Stimulated activated CD4-positive, alpha-beta T cell treated with anti-CD3 and anti-CD28 coated beads, TNF-alpha, amount 100 ng/mL, for 24 hours (primary cell): ENCODE results near the gene TBX21.

Experiments used
- DNase-seq, 3 experiments: peaks; one replicate each; pipeline ENCODE4 v3.0.0-alpha.2; 2020; ENCODE audit warnings: low read depth in 3 of 3

The TBX21 gene

GRCh38 chr17:47733047-47733673 is at the start of gene TBX21:
TSS of gene TBX21 (plus strand) at chr17:47733236. CDS start at chr17:47733455, 219 bp downstream.
- DNase-seq: peak; percentile 84 to 93 (median 84)

- no peak for DNase-seq
These were observed 49.0 kb upstream of the TBX21 start for GRCh38 chr17:47684025-47684424.

- no peak for DNase-seq
These were observed 48.4 kb upstream of the TBX21 start for GRCh38 chr17:47684535-47685193.

- no peak for DNase-seq
These were observed 47.3 kb upstream of the TBX21 start for GRCh38 chr17:47685556-47686275.

- DNase-seq: no peak
These were observed 46.8 kb upstream of the TBX21 start for GRCh38 chr17:47686276-47686635.

GRCh38 chr17:47686664-47687327 is 46.2 kb upstream of the TBX21 start:
- no peak for DNase-seq

GRCh38 chr17:47687328-47687690 is 45.7 kb upstream of the TBX21 start:
- no peak for DNase-seq

- no peak for DNase-seq
These were observed 45.3 kb upstream of the TBX21 start for GRCh38 chr17:47687748-47688147.

- no peak for DNase-seq
These were observed 42.9 kb upstream of the TBX21 start for GRCh38 chr17:47690121-47690520.

- DNase-seq: no peak
These were observed 40.7 kb upstream of the TBX21 start for GRCh38 chr17:47692137-47692894.

- DNase-seq: no peak
These were observed 39.9 kb upstream of the TBX21 start for GRCh38 chr17:47692895-47693730.

GRCh38 chr17:47693731-47694580 is 39.1 kb upstream of the TBX21 start, which contains the start of gene TBKBP1:
TSS of gene TBKBP1 (plus strand) at chr17:47694161. CDS start at chr17:47696113, 1,952 bp downstream.
- DNase-seq: peak in 1 of 3 experiments; percentile 56

- DNase-seq: peak in 1 of 3 experiments; percentile 60
These were observed 38.2 kb upstream of the TBX21 start for GRCh38 chr17:47694581-47695428.

GRCh38 chr17:47695429-47696376 is 37.3 kb upstream of the TBX21 start:
- no peak for DNase-seq

- no peak for DNase-seq
These were observed 36.1 kb upstream of the TBX21 start for GRCh38 chr17:47696717-47697642.

- DNase-seq: no peak
These were observed 34.9 kb upstream of the TBX21 start for GRCh38 chr17:47697906-47698711.
